ENCODE data around the gene UHRF1.

- TF ChIP-seq, protein P1, sequence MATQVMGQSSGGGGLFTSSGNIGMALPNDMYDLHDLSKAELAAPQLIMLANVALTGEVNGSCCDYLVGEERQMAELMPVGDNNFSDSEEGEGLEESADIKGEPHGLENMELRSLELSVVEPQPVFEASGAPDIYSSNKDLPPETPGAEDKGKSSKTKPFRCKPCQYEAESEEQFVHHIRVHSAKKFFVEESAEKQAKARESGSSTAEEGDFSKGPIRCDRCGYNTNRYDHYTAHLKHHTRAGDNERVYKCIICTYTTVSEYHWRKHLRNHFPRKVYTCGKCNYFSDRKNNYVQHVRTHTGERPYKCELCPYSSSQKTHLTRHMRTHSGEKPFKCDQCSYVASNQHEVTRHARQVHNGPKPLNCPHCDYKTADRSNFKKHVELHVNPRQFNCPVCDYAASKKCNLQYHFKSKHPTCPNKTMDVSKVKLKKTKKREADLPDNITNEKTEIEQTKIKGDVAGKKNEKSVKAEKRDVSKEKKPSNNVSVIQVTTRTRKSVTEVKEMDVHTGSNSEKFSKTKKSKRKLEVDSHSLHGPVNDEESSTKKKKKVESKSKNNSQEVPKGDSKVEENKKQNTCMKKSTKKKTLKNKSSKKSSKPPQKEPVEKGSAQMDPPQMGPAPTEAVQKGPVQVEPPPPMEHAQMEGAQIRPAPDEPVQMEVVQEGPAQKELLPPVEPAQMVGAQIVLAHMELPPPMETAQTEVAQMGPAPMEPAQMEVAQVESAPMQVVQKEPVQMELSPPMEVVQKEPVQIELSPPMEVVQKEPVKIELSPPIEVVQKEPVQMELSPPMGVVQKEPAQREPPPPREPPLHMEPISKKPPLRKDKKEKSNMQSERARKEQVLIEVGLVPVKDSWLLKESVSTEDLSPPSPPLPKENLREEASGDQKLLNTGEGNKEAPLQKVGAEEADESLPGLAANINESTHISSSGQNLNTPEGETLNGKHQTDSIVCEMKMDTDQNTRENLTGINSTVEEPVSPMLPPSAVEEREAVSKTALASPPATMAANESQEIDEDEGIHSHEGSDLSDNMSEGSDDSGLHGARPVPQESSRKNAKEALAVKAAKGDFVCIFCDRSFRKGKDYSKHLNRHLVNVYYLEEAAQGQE (IDR thresholded peaks at IDR 0.05; ENCODE audit: insufficient read depth in 1 of 2, low read depth in 2 of 2, low read length in 1 of 2), result no peak
- TF ChIP-seq CTCF (IDR thresholded peaks at IDR 0.05), result no peak
- TF ChIP-seq POLR2AphosphoS5 (IDR thresholded peaks at IDR 0.05; ENCODE audit: low read depth, low read length), result no peak
- TF ChIP-seq SIN3A (IDR thresholded peaks at IDR 0.05; ENCODE audit: borderline replicate concordance, insufficient read depth, low read depth, low read length), result no peak
- no peak for TF ChIP-seq TCF7L2 (IDR thresholded peaks at IDR 0.05; ENCODE audit: low read depth, low read length)
These were observed 81.0 kb downstream of the UHRF1 start for GRCh38 chr19:4990306-4990705.
